ENCODE results near the gene ZNRF3. TPM values are rescaled to one million over a fixed set of nuclear protein-coding genes. Genes with fewer than 3 reads are reported as not detected.

ZNRF3 gene
- total RNA-seq, 2 donors from 2014 or later: 0.66 to 1.7 TPM

- Mint-ChIP-seq H3K27ac (no peak overlapping the region), H3K9me3 (no peaks in the 10 kb centered on the region), H3K36me3 (peaks cover 5 to 6% of the 10 kb centered on the region in 2 donors)
- ATAC-seq (no peak), DNase-seq (ENCODE audit: low spot score in 2 of 2) (no peak)
Observed at GRCh38 chr22:28978863-28979796, 95.8 kb downstream of the ZNRF3 start.

- Mint-ChIP-seq H3K27ac (no peak overlapping the region), H3K36me3 (peaks cover 10 to 11% of the 10 kb centered on the region in 2 donors), H3K9me3 (peaks cover 0 to 4% of the 10 kb centered on the region in 2 donors)
- no peak for DNase-seq (ENCODE audit: low spot score in 2 of 2)
- ATAC-seq: no peak
Observed at GRCh38 chr22:28980326-28980725, 97.0 kb downstream of the ZNRF3 start.

GRCh38 chr22:28981818-28982499 is 98.6 kb downstream of the ZNRF3 start:
- Mint-ChIP-seq H3K27ac (no peak overlapping the region), H3K9me3 (peaks cover 0 to 5% of the 10 kb centered on the region in 2 donors), H3K36me3 (peaks cover 17 to 22% of the 10 kb centered on the region in 2 donors)
- no peak for DNase-seq (ENCODE audit: low spot score in 2 of 2)
- no peak for ATAC-seq

- no peak for DNase-seq (ENCODE audit: low spot score in 2 of 2)
- Mint-ChIP-seq H3K27ac (no peak overlapping the region), H3K36me3 (peaks cover 22 to 29% of the 10 kb centered on the region in 2 donors), H3K9me3 (peaks cover 0 to 5% of the 10 kb centered on the region in 2 donors)
- ATAC-seq: no peak
Observed at GRCh38 chr22:28983190-28983589, 99.8 kb downstream of the ZNRF3 start.

- DNase-seq (ENCODE audit: low spot score in 2 of 2): no peak
- Mint-ChIP-seq H3K36me3 (peaks cover 22 to 28% of the 10 kb centered on the region in 2 donors), H3K9me3 (peaks cover 0 to 5% of the 10 kb centered on the region in 2 donors), H3K27ac (no peak overlapping the region)
- no peak for ATAC-seq
Observed at GRCh38 chr22:28983788-28984441, 100.5 kb downstream of the ZNRF3 start.

GRCh38 chr22:28984482-28985158 is 101.2 kb downstream of the ZNRF3 start:
- no peak overlapping the region for H3K27ac Mint-ChIP-seq
- no peak for ATAC-seq
- peaks cover 17 to 24% of the 10 kb centered on the region in 2 donors for H3K36me3 Mint-ChIP-seq
- H3K9me3 Mint-ChIP-seq: peaks cover 0 to 5% of the 10 kb centered on the region in 2 donors
- no peak for DNase-seq (ENCODE audit: low spot score in 2 of 2)

- Mint-ChIP-seq H3K36me3 (peaks cover 17 to 24% of the 10 kb centered on the region in 2 donors), H3K9me3 (peaks cover 0 to 5% of the 10 kb centered on the region in 2 donors), H3K27ac (no peak overlapping the region)
- DNase-seq (ENCODE audit: low spot score in 2 of 2): no peak
- no peak for ATAC-seq
Observed at GRCh38 chr22:28985581-28986290, 102.4 kb downstream of the ZNRF3 start.

GRCh38 chr22:28986366-28986765 is 103.0 kb downstream of the ZNRF3 start:
- ATAC-seq (no peak), DNase-seq (ENCODE audit: low spot score in 2 of 2) (no peak)
- Mint-ChIP-seq H3K36me3 (peaks cover 17 to 24% of the 10 kb centered on the region in 2 donors), H3K9me3 (peaks cover 0 to 5% of the 10 kb centered on the region in 2 donors), H3K27ac (no peak overlapping the region)

GRCh38 chr22:28988457-28988856 is 105.1 kb downstream of the ZNRF3 start:
- Mint-ChIP-seq H3K27ac (no peak overlapping the region), H3K36me3 (peaks cover 17 to 30% of the 10 kb centered on the region in 2 donors), H3K9me3 (peaks cover 0 to 5% of the 10 kb centered on the region in 2 donors)
- ATAC-seq (no peak), DNase-seq (ENCODE audit: low spot score in 2 of 2) (no peak)

- Mint-ChIP-seq H3K36me3 (peaks cover 17 to 30% of the 10 kb centered on the region in 2 donors), H3K27ac (peak overlapping the region in 1 of 2 donors; percentile 66), H3K9me3 (peaks cover 0 to 5% of the 10 kb centered on the region in 2 donors)
- DNase-seq (ENCODE audit: low spot score in 2 of 2): peak in 1 of 2 donors; percentile 11
- peak; percentile 29 to 95 for ATAC-seq
Observed at GRCh38 chr22:28989035-28989464, 105.7 kb downstream of the ZNRF3 start.

- Mint-ChIP-seq H3K27ac (peak overlapping the region in 1 of 2 donors; percentile 66), H3K9me3 (peaks cover 0 to 5% of the 10 kb centered on the region in 2 donors), H3K36me3 (peaks cover 17 to 30% of the 10 kb centered on the region in 2 donors)
- DNase-seq (ENCODE audit: low spot score in 2 of 2) (no peak), ATAC-seq (no peak)
Observed at GRCh38 chr22:28989484-28989883, 106.1 kb downstream of the ZNRF3 start.

- ATAC-seq (no peak), DNase-seq (ENCODE audit: low spot score in 2 of 2) (no peak)
- Mint-ChIP-seq H3K36me3 (peaks cover 16 to 28% of the 10 kb centered on the region in 2 donors), H3K27ac (no peak overlapping the region), H3K9me3 (peaks cover 0 to 5% of the 10 kb centered on the region in 2 donors)
Observed at GRCh38 chr22:28989912-28990311, 106.5 kb downstream of the ZNRF3 start.

- Mint-ChIP-seq H3K27ac (no peak overlapping the region), H3K9me3 (no peaks in the 10 kb centered on the region), H3K36me3 (peaks cover 0 to 6% of the 10 kb centered on the region in 2 donors)
- ATAC-seq (peak; percentile 5 to 60), DNase-seq (ENCODE audit: low spot score in 2 of 2) (no peak)
Observed at GRCh38 chr22:28992565-28993356, 109.4 kb downstream of the ZNRF3 start.

- ATAC-seq (no peak), DNase-seq (ENCODE audit: low spot score in 2 of 2) (no peak)
- Mint-ChIP-seq H3K9me3 (no peaks in the 10 kb centered on the region), H3K36me3 (peaks cover 0 to 6% of the 10 kb centered on the region in 2 donors), H3K27ac (no peak overlapping the region)
Observed at GRCh38 chr22:28994522-28994921, 111.2 kb downstream of the ZNRF3 start.

- Mint-ChIP-seq H3K36me3 (peaks cover 0 to 6% of the 10 kb centered on the region in 2 donors), H3K27ac (no peak overlapping the region), H3K9me3 (peaks cover 0 to 2% of the 10 kb centered on the region in 2 donors)
- ATAC-seq (no peak), DNase-seq (ENCODE audit: low spot score in 2 of 2) (no peak)
Observed at GRCh38 chr22:28995551-28995950, 112.2 kb downstream of the ZNRF3 start.

Data from activated naive CD4-positive, alpha-beta T cell treated with anti-CD3 and anti-CD28 coated beads, Interleukin-2, amount 50 U/mL, for 72 hours (primary cell).